ENCODE results near the gene CNNM2. TPM values are rescaled to one million over a fixed set of nuclear protein-coding genes. Genes with fewer than 3 reads are reported as not detected.

Gene CNNM2
- total and polyA plus RNA-seq, 2 experiments from 2014 or later = 1.0 to 5.7 TPM

GRCh38 chr10:102935939-102936605 is 18.0 kb downstream of the CNNM2 start:
- Histone ChIP-seq H3K9me3 (ENCODE audit: low read depth) (no peaks in the 10 kb centered on the region), H3K27ac (no peak overlapping the region), H3K4me2 (ENCODE audit: unreplicated experiment) (no peak overlapping the region), H3K36me3 (ENCODE audit: low read depth) (no peaks in the 10 kb centered on the region), H3K9me2 (ENCODE audit: insufficient read depth) (no peaks in the 10 kb centered on the region), H4K20me1 (ENCODE audit: insufficient read depth) (no peaks in the 10 kb centered on the region), H3K4me1 (ENCODE audit: insufficient read depth) (no peaks in the 10 kb centered on the region), H3K79me2 (ENCODE audit: insufficient read depth) (no peaks in the 10 kb centered on the region), H3K9ac (no peak overlapping the region), H3K4me3 (no peak overlapping the region), H3F3A (ENCODE audit: insufficient read depth) (no peaks in the 10 kb centered on the region), H3K27me3 (replicated peaks; ENCODE audit: insufficient read depth) (no peaks in the 10 kb centered on the region), H2AFZ (no peak overlapping the region)
- no peak for DNase-seq
- TF ChIP-seq EZH2 (IDR thresholded peaks at IDR 0.05; ENCODE audit: insufficient read depth, poor library complexity, severe bottlenecking) = no peak
- no peak for TF ChIP-seq EZH2phosphoT487 (IDR thresholded peaks at IDR 0.05; ENCODE audit: insufficient read depth, low read depth)
- 99 to 100% methylated on average over 3 of the region's 3 CpGs for WGBS, 2 experiments (ENCODE audit: low coverage in 1 of 2, low lambda C conversion rate in 2 of 2, missing lambda C conversion rate in 2 of 2)
- in situ Hi-C loops (cut with MboI) = no loop called here

GRCh38 chr10:102941401-102941800 is 23.3 kb downstream of the CNNM2 start:
- Histone ChIP-seq H3K27me3 (replicated peaks; ENCODE audit: insufficient read depth) (no peaks in the 10 kb centered on the region), H3K79me2 (ENCODE audit: insufficient read depth) (no peaks in the 10 kb centered on the region), H3K36me3 (ENCODE audit: low read depth) (no peaks in the 10 kb centered on the region), H3K9me3 (ENCODE audit: low read depth) (no peaks in the 10 kb centered on the region), H3K27ac (no peak overlapping the region), H3K4me3 (no peak overlapping the region), H4K20me1 (ENCODE audit: insufficient read depth) (no peaks in the 10 kb centered on the region), H2AFZ (no peak overlapping the region), H3F3A (ENCODE audit: insufficient read depth) (no peaks in the 10 kb centered on the region), H3K4me2 (ENCODE audit: unreplicated experiment) (no peak overlapping the region), H3K9me2 (ENCODE audit: insufficient read depth) (no peaks in the 10 kb centered on the region), H3K9ac (no peak overlapping the region), H3K4me1 (ENCODE audit: insufficient read depth) (no peaks in the 10 kb centered on the region)
- TF ChIP-seq EZH2 (IDR thresholded peaks at IDR 0.05; ENCODE audit: insufficient read depth, poor library complexity, severe bottlenecking) (no peak), EZH2phosphoT487 (IDR thresholded peaks at IDR 0.05; ENCODE audit: insufficient read depth, low read depth) (no peak)
- DNase-seq = no peak
- WGBS, 2 experiments (ENCODE audit: low coverage in 1 of 2, low lambda C conversion rate in 2 of 2, missing lambda C conversion rate in 2 of 2) = 87 to 98% methylated on average over 3 of the region's 3 CpGs
- in situ Hi-C loops (cut with MboI) = no loop called here

- H3K36me3 ChIP-seq (ENCODE audit: low read depth) = no peaks in the 10 kb centered on the region
- H4K20me1 ChIP-seq (ENCODE audit: insufficient read depth) = no peaks in the 10 kb centered on the region
- no peaks in the 10 kb centered on the region for H3K9me3 ChIP-seq (ENCODE audit: low read depth)
- no peak overlapping the region for H2AFZ ChIP-seq
- no peaks in the 10 kb centered on the region for H3K4me1 ChIP-seq (ENCODE audit: insufficient read depth)
- no peaks in the 10 kb centered on the region for H3K9me2 ChIP-seq (ENCODE audit: insufficient read depth)
- H3K27me3 ChIP-seq (replicated peaks; ENCODE audit: insufficient read depth) = no peaks in the 10 kb centered on the region
- in situ Hi-C loops (cut with MboI) = no loop called here
- WGBS, 2 experiments (ENCODE audit: low coverage in 1 of 2, low lambda C conversion rate in 2 of 2, missing lambda C conversion rate in 2 of 2) = 91 to 100% methylated on average over 3 of the region's 3 CpGs
- no peak for TF ChIP-seq EZH2 (IDR thresholded peaks at IDR 0.05; ENCODE audit: insufficient read depth, poor library complexity, severe bottlenecking)
- TF ChIP-seq EZH2phosphoT487 (IDR thresholded peaks at IDR 0.05; ENCODE audit: insufficient read depth, low read depth) = no peak
- H3F3A ChIP-seq (ENCODE audit: insufficient read depth) = no peaks in the 10 kb centered on the region
- H3K4me3 ChIP-seq = no peak overlapping the region
- no peak overlapping the region for H3K27ac ChIP-seq
- no peak overlapping the region for H3K4me2 ChIP-seq (ENCODE audit: unreplicated experiment)
- no peaks in the 10 kb centered on the region for H3K79me2 ChIP-seq (ENCODE audit: insufficient read depth)
- H3K9ac ChIP-seq = no peak overlapping the region
- DNase-seq = no peak
These were observed 27.4 kb downstream of the CNNM2 start for GRCh38 chr10:102945449-102945848.

GRCh38 chr10:102945962-102946361 is 27.9 kb downstream of the CNNM2 start:
- Histone ChIP-seq H3K79me2 (ENCODE audit: insufficient read depth) (no peaks in the 10 kb centered on the region), H3K36me3 (ENCODE audit: low read depth) (no peaks in the 10 kb centered on the region), H2AFZ (no peak overlapping the region), H3K4me1 (ENCODE audit: insufficient read depth) (no peaks in the 10 kb centered on the region), H3K27me3 (replicated peaks; ENCODE audit: insufficient read depth) (no peaks in the 10 kb centered on the region), H3K9ac (no peak overlapping the region), H3F3A (ENCODE audit: insufficient read depth) (no peaks in the 10 kb centered on the region), H4K20me1 (ENCODE audit: insufficient read depth) (no peaks in the 10 kb centered on the region), H3K27ac (no peak overlapping the region), H3K4me2 (ENCODE audit: unreplicated experiment) (no peak overlapping the region), H3K9me3 (ENCODE audit: low read depth) (no peaks in the 10 kb centered on the region), H3K4me3 (no peak overlapping the region), H3K9me2 (ENCODE audit: insufficient read depth) (no peaks in the 10 kb centered on the region)
- in situ Hi-C loops (cut with MboI) = no loop called here
- 76 to 81% methylated on average over 2 of the region's 2 CpGs for WGBS, 2 experiments (ENCODE audit: low coverage in 1 of 2, low lambda C conversion rate in 2 of 2, missing lambda C conversion rate in 2 of 2)
- DNase-seq = no peak
- TF ChIP-seq EZH2phosphoT487 (IDR thresholded peaks at IDR 0.05; ENCODE audit: insufficient read depth, low read depth) = no peak
- TF ChIP-seq EZH2 (IDR thresholded peaks at IDR 0.05; ENCODE audit: insufficient read depth, poor library complexity, severe bottlenecking) = no peak
